Measurements from ENCODE around the gene REXO1. TPM values are rescaled to one million over a fixed set of nuclear protein-coding genes. Genes with fewer than 3 reads are reported as not detected.

The REXO1 gene, protein sequence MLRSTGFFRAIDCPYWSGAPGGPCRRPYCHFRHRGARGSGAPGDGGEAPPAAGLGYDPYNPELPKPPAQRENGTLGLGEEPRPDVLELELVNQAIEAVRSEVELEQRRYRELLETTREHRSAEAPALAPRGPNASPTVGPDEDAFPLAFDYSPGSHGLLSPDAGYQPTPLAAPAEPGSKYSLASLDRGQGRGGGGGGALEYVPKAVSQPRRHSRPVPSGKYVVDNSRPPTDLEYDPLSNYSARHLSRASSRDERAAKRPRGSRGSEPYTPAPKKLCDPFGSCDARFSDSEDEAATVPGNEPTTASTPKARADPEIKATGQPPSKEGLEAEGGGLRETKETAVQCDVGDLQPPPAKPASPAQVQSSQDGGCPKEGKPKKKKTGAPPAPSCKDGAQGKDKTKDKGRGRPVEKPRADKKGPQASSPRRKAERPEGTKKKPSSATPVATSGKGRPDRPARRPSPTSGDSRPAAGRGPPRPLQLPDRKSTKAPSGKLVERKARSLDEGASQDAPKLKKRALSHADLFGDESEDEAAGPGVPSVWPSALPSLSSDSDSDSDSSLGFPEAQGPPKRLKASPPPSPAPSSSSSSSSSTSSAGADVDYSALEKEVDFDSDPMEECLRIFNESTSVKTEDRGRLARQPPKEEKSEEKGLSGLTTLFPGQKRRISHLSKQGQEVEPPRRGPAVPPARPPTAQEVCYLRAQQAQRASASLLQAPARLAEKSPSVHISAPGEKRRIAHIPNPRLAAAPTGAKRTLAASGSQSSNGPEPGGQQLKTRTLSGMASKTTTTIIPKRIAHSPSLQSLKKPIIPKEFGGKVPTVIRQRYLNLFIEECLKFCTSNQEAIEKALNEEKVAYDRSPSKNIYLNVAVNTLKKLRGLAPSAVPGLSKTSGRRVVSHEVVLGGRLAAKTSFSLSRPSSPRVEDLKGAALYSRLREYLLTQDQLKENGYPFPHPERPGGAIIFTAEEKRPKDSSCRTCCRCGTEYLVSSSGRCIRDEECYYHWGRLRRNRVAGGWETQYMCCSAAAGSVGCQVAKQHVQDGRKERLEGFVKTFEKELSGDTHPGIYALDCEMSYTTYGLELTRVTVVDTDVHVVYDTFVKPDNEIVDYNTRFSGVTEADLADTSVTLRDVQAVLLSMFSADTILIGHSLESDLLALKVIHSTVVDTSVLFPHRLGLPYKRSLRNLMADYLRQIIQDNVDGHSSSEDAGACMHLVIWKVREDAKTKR
- total RNA-seq (4.1 and 6.8 TPM in 2 replicates), polyA plus RNA-seq (6.1 and 12.0 TPM in 2 replicates), polyA minus RNA-seq (ENCODE audit: low replicate concordance) (39.0 and 40.1 TPM in 2 replicates)
- polyA plus RNA-seq (2012): 12.0 and 20.9 TPM in 2 replicates

DNA sequence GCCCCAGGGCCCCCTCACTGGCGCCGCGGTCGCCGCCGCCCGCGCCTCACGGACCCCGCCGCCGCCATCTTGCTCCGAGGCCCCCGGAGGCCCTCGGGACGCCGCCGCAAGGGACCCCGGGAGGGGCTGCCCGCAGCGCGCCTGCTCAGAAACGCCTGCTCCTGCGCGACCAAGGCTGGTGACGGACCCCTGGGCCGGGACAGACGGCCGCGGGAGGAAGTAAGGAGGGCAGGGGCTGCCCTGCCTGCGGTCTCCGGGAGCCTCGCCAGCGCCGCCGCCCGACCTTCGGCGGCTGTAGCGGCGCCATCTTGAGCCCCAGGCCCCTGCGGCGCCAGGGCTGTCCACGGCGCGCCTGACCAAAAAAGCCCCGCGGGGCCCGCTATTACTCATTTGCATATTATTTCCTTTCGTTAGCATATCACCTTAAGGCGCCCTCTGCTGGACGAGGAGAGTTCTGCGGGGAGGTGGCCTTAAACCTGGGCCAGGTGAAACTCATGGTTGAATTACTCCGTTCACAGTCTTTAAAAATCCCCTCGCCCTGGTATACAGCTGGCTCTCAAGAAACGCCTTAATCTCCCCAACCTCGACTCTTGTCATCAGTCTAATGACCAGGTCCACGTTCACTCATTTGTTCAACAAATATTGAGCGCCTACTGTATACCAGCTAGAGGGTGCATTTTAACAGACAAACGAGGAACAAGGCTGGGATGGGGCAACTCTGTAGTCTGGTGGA lies at the start of gene REXO1:
Gene REXO1 (minus strand): TSS at position 85 of the 733 bp plus-strand sequence. CDS start 125 bp downstream, outside the sequence.
- H3K4me2 ChIP-seq (ENCODE audit: extremely low read depth, insufficient read depth, low read length): peak within 1 kb of the TSS; percentile 97
- DNase-seq (ENCODE audit: low read depth in 2 of 2): peak; percentile 87 to 94
- peak within 1 kb of the TSS; percentile 81 to 91 (median 86) for H3K4me3 ChIP-seq (replicated peaks in 1 of 4; ENCODE audit: control extremely low read depth in 1 of 4, insufficient read depth in 1 of 4, low read depth in 3 of 4, low read length in 4 of 4)
- TF ChIP-seq, protein P1, sequence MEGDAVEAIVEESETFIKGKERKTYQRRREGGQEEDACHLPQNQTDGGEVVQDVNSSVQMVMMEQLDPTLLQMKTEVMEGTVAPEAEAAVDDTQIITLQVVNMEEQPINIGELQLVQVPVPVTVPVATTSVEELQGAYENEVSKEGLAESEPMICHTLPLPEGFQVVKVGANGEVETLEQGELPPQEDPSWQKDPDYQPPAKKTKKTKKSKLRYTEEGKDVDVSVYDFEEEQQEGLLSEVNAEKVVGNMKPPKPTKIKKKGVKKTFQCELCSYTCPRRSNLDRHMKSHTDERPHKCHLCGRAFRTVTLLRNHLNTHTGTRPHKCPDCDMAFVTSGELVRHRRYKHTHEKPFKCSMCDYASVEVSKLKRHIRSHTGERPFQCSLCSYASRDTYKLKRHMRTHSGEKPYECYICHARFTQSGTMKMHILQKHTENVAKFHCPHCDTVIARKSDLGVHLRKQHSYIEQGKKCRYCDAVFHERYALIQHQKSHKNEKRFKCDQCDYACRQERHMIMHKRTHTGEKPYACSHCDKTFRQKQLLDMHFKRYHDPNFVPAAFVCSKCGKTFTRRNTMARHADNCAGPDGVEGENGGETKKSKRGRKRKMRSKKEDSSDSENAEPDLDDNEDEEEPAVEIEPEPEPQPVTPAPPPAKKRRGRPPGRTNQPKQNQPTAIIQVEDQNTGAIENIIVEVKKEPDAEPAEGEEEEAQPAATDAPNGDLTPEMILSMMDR (conservative IDR thresholded peaks at IDR 0.05 in 1 of 2, IDR thresholded peaks at IDR 0.05 in 1 of 2; ENCODE audit: low read depth in 1 of 2, low read length in 2 of 2): peak; percentile 85 to 87
- no peak for TF ChIP-seq EZH2 (IDR thresholded peaks at IDR 0.05; ENCODE audit: low read length, missing control alignments)
- H3K36me3 ChIP-seq (ENCODE audit: control insufficient read depth, insufficient read depth, low read length): peaks cover 7% of the 10 kb centered on the region
- H3K4me1 ChIP-seq (ENCODE audit: control insufficient read depth, extremely low read depth, insufficient read depth, low read length): peaks cover 16% of the 10 kb centered on the region
- peak within 1 kb of the TSS; percentile 59 for H2AFZ ChIP-seq (ENCODE audit: low read length)
- H4K20me1 ChIP-seq (ENCODE audit: control insufficient read depth, extremely low read depth, insufficient read depth, low read length): no peaks in the 10 kb centered on the region
- peak within 1 kb of the TSS; percentile 95 for H3K27ac ChIP-seq (ENCODE audit: insufficient read depth, low read length)
- H3K79me2 ChIP-seq (ENCODE audit: control insufficient read depth, insufficient read depth, low read length): peaks cover 50% of the 10 kb centered on the region
- H3K9me3 ChIP-seq (ENCODE audit: control insufficient read depth, insufficient read depth, low read depth, low read length): no peaks in the 10 kb centered on the region
- peak within 1 kb of the TSS; percentile 100 for H3K9ac ChIP-seq (ENCODE audit: insufficient read depth, low read length)
- no peaks in the 10 kb centered on the region for H3K27me3 ChIP-seq (ENCODE audit: control insufficient read depth, insufficient read depth, low read length)

DNA sequence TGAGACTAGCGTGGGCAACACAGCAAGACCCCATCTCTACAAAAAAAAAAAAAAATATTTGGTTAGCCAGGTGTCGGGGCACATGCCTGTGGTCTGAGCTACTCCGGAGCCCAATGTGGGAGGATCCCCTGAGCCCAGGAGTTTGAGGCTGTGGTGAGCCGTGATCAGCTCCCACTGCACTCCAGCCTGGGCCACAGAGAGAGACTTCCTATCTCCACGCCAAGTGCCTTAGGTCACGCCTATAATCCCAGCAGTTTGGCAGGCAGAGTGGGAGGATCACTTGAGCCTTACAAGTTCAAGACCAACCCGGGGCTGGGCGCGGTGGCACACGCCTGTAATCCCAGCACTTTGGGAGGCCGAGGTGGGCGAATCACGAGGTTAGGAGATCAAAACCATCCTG lies 48.2 kb upstream of the REXO1 start:
- TF ChIP-seq EZH2 (IDR thresholded peaks at IDR 0.05; ENCODE audit: low read length, missing control alignments): no peak
- no peak overlapping the region for H3K4me2 ChIP-seq (ENCODE audit: extremely low read depth, insufficient read depth, low read length)
- no peak overlapping the region for H3K4me3 ChIP-seq (replicated peaks in 1 of 4; ENCODE audit: control extremely low read depth in 1 of 4, insufficient read depth in 1 of 4, low read depth in 3 of 4, low read length in 4 of 4)
- no peaks in the 10 kb centered on the region for H3K9me3 ChIP-seq (ENCODE audit: control insufficient read depth, insufficient read depth, low read depth, low read length)
- H3K9ac ChIP-seq (ENCODE audit: insufficient read depth, low read length): no peak overlapping the region
- no peak for DNase-seq (ENCODE audit: low read depth in 2 of 2)
- no peaks in the 10 kb centered on the region for H3K27me3 ChIP-seq (ENCODE audit: control insufficient read depth, insufficient read depth, low read length)
- H3K36me3 ChIP-seq (ENCODE audit: control insufficient read depth, insufficient read depth, low read length): no peaks in the 10 kb centered on the region
- no peaks in the 10 kb centered on the region for H3K79me2 ChIP-seq (ENCODE audit: control insufficient read depth, insufficient read depth, low read length)
- H3K27ac ChIP-seq (ENCODE audit: insufficient read depth, low read length): no peak overlapping the region
- H3K4me1 ChIP-seq (ENCODE audit: control insufficient read depth, extremely low read depth, insufficient read depth, low read length): no peaks in the 10 kb centered on the region
- H2AFZ ChIP-seq (ENCODE audit: low read length): no peak overlapping the region
- no peaks in the 10 kb centered on the region for H4K20me1 ChIP-seq (ENCODE audit: control insufficient read depth, extremely low read depth, insufficient read depth, low read length)

DNA sequence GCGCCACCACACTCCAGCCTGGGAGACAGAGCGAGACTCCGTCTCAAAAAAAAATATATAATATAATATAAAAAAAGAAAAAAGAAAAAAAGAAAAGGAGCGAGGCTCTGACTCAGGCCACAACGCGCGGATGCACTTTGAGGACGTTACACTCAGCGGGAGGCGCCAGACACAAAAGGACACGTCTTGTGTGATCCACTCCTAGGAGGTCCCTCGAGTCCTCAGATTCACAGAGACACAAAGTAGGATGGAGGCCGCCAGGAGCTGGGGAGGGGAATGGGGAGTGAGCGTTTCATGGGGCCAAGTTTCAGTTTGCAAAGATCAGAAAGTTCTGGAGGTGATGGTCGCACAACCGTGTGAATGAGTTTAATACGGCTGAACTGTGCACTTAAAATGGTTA lies 45.5 kb upstream of the REXO1 start:
- Histone ChIP-seq H3K9ac (ENCODE audit: insufficient read depth, low read length) (no peak overlapping the region), H3K9me3 (ENCODE audit: control insufficient read depth, insufficient read depth, low read depth, low read length) (no peaks in the 10 kb centered on the region), H4K20me1 (ENCODE audit: control insufficient read depth, extremely low read depth, insufficient read depth, low read length) (no peaks in the 10 kb centered on the region), H3K36me3 (ENCODE audit: control insufficient read depth, insufficient read depth, low read length) (no peaks in the 10 kb centered on the region), H3K4me2 (ENCODE audit: extremely low read depth, insufficient read depth, low read length) (no peak overlapping the region), H3K27ac (ENCODE audit: insufficient read depth, low read length) (no peak overlapping the region), H3K4me3 (replicated peaks in 1 of 4; ENCODE audit: control extremely low read depth in 1 of 4, insufficient read depth in 1 of 4, low read depth in 3 of 4, low read length in 4 of 4) (no peak overlapping the region), H3K79me2 (ENCODE audit: control insufficient read depth, insufficient read depth, low read length) (no peaks in the 10 kb centered on the region), H3K4me1 (ENCODE audit: control insufficient read depth, extremely low read depth, insufficient read depth, low read length) (no peaks in the 10 kb centered on the region), H3K27me3 (ENCODE audit: control insufficient read depth, insufficient read depth, low read length) (no peaks in the 10 kb centered on the region), H2AFZ (ENCODE audit: low read length) (no peak overlapping the region)
- DNase-seq (ENCODE audit: low read depth in 2 of 2): no peak
- no peak for TF ChIP-seq EZH2 (IDR thresholded peaks at IDR 0.05; ENCODE audit: low read length, missing control alignments)
- TF ChIP-seq, protein P1 (conservative IDR thresholded peaks at IDR 0.05 in 1 of 2, IDR thresholded peaks at IDR 0.05 in 1 of 2; ENCODE audit: low read depth in 1 of 2, low read length in 2 of 2): no peak
